T-cell (primary cell): ENCODE measurements around the gene REEP6. TPM values are rescaled to one million over a fixed set of nuclear protein-coding genes. Genes with fewer than 3 reads are reported as not detected.

Experiments used
- ATAC-seq, 4 experiments: fragments of 200-7000 bp in 3 of 4; fragments of 150-1000 bp in 1 of 4; cut with Tn5 transposase; replicated peaks in 1 of 4; 1 replicate in 3 of 4; 2 replicates in 1 of 4; pipeline ENCODE4 v1.10.0; 2021; ENCODE audit warnings: moderate library complexity in 3 of 4, mild to moderate bottlenecking in 2 of 4, moderate number of reproducible peaks in 1 of 4
- CTCF ChIA-PET, 2 donors: fragments of 300-600 bp; sonication (Branson Sonifier 250); formaldehyde crosslinking; loops; one replicate each; lab custom pipeline; 2022; ENCODE audit warnings: antibody characterized with exemption in 2 of 2; lab: Charles Lee
- POLR2A ChIA-PET, 2 donors: fragments of 300-600 bp; sonication (Branson Sonifier 250); formaldehyde crosslinking; loops; one replicate each; lab custom pipeline; 2022; ENCODE audit warnings: antibody characterized with exemption in 2 of 2; lab: Charles Lee
- DNase-seq, 35 experiments: peaks; one replicate each; pipeline versions ENCODE4 v3.0.0 to v3.0.0-alpha.2; 2013 to 2023
- H3K27ac ChIP-seq: one replicate; pipeline ENCODE4 v1.5.1; 2013; ENCODE audit warnings: low read length
- H3K27me3 ChIP-seq, 2 experiments: replicated peaks in 1 of 2; 1 replicate in 1 of 2; 2 replicates in 1 of 2; pipeline versions ENCODE4 v1.6.1 to v1.7.0; 2013; ENCODE audit warnings: low read length in 1 of 2, mixed read lengths in 1 of 2; ENCODE audit not compliant: control insufficient read depth in 2 of 2, insufficient read depth in 2 of 2; ENCODE audit errors: extremely low read depth in 1 of 2
- H3K36me3 ChIP-seq, 2 donors: 1 replicate in 1 of 2; 2 replicates in 1 of 2; pipeline versions ENCODE4 v1.6.1 to v1.7.0; 2013; ENCODE audit warnings: low read length in 1 of 2; ENCODE audit not compliant: control insufficient read depth in 2 of 2, insufficient read depth in 1 of 2; ENCODE audit errors: extremely low read depth in 1 of 2
- H3K4me1 ChIP-seq, 2 experiments: 1 replicate in 1 of 2; 2 replicates in 1 of 2; pipeline versions ENCODE4 v1.6.1 to v1.7.0; 2013; ENCODE audit warnings: low read length in 2 of 2, mixed read lengths in 1 of 2; ENCODE audit not compliant: insufficient read depth in 2 of 2, control insufficient read depth in 1 of 2; ENCODE audit errors: extremely low read depth in 1 of 2
- H3K4me3 ChIP-seq, 2 donors: 1 replicate in 1 of 2; 2 replicates in 1 of 2; pipeline versions ENCODE4 v1.5.1 to v1.7.0; 2013; ENCODE audit warnings: mild to moderate bottlenecking in 2 of 2, low read length in 1 of 2, moderate library complexity in 1 of 2; ENCODE audit not compliant: control insufficient read depth in 1 of 2; ENCODE audit errors: extremely low read depth in 1 of 2
- H3K9me3 ChIP-seq: 2 replicates; pipeline ENCODE4 v1.7.0; 2013
- H3K27ac Mint-ChIP-seq, 2 donors: one replicate each; pipeline ENCODE4 v1.8.0; 2020 to 2021; ENCODE audit warnings: mild to moderate bottlenecking in 2 of 2, mixed read lengths in 2 of 2
- H3K27me3 Mint-ChIP-seq, 2 donors: one replicate each; pipeline ENCODE4 v1.8.0; 2021 to 2022; ENCODE audit warnings: mixed read lengths in 2 of 2
- H3K36me3 Mint-ChIP-seq: one replicate; pipeline ENCODE4 v1.8.0; 2021; ENCODE audit warnings: mixed read lengths
- H3K4me1 Mint-ChIP-seq, 3 donors: one replicate each; pipeline ENCODE4 v1.8.0; 2020 to 2022; ENCODE audit warnings: mixed read lengths in 3 of 3, mild to moderate bottlenecking in 1 of 3
- H3K4me3 Mint-ChIP-seq, 3 donors: one replicate each; pipeline ENCODE4 v1.8.0; 2020 to 2022; ENCODE audit warnings: mild to moderate bottlenecking in 3 of 3, mixed read lengths in 3 of 3, moderate library complexity in 3 of 3
- H3K9me3 Mint-ChIP-seq, 3 donors: one replicate each; pipeline ENCODE4 v1.8.0; 2020 to 2022; ENCODE audit warnings: mixed read lengths in 3 of 3
- WGBS: methylation state at CpG from one replicate; pipeline ENCODE4 v1.1.5; 2013; ENCODE audit warnings: missing lambda C conversion rate; ENCODE audit not compliant: insufficient coverage; 5-methylcytosine and 5-hydroxymethylcytosine counted together
- total RNA-seq, 35 experiments: library from RNA in 6 of 35; stranded (reverse) in 6 of 35; fragments of 120-200 nt in 1 of 35; gene quantifications; one replicate each; pipeline versions ENCODE4 v1.2.1 to v1.2.4 and lab custom pipeline; 2013 to 2026

Gene REEP6
- total RNA-seq, 5 donors from 2014 or later (not counting 1 experiment from before 2014, with no cell fraction given), result 2.2 to 6.9 (median 5.5) TPM

DNA sequence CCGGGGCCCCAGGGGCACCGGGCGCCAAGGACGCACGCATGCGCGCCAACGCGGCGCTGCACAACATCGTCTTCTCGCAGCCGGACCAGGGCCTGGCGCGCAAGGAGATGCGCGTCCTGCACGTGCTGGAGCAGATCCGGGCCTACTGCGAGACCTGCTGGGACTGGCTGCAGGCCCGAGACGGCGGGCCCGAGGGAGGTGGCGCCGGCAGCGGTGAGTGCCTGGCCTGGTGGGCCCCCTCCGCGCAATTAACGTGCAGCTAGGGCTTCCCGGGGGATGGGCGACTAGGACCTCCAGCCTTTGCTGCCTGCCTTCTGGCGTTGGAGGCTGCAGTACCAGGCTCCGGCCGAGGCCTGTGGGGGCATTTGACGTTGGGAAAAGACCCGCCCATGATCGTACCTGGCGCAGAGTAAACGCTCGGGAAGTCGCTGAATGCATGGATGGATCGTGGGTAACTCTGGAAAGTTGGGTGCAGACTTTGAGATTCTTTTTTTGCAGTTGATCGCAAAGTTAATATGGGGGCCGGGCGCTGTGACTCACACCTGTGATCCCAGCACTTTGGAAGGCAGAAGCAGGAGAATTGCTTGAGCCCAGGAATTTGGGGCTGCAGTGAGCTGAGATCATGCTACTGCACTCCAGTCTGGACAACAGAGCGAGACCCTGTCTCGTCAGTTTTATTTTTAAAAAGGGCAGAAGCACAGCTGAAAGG is 33.8 kb upstream of the REEP6 start:
- ATAC-seq (no peak), DNase-seq (no peak)
- Histone ChIP-seq H3K27ac (no peak overlapping the region), H3K36me3 (peaks cover 0 to 3% of the 10 kb centered on the region in 2 donors), H3K4me3 (no peak overlapping the region), H3K9me3 (no peaks in the 10 kb centered on the region), H3K27me3 (peaks cover 4 to 65% of the 10 kb centered on the region in 2 experiments), H3K4me1 (peaks cover 4 to 32% of the 10 kb centered on the region in 2 experiments)
- Mint-ChIP-seq H3K36me3 (peaks cover 3% of the 10 kb centered on the region), H3K4me1 (peaks cover 7 to 16% (median 10%) of the 10 kb centered on the region in 3 donors), H3K9me3 (no peaks in the 10 kb centered on the region), H3K4me3 (no peak overlapping the region), H3K27me3 (peaks cover 14 to 45% of the 10 kb centered on the region in 2 donors), H3K27ac (no peak overlapping the region)
- CTCF ChIA-PET, result no interaction called here
- POLR2A ChIA-PET, result no interaction called here
- 25% methylated on average over 48 of the region's 48 CpGs for WGBS

DNA sequence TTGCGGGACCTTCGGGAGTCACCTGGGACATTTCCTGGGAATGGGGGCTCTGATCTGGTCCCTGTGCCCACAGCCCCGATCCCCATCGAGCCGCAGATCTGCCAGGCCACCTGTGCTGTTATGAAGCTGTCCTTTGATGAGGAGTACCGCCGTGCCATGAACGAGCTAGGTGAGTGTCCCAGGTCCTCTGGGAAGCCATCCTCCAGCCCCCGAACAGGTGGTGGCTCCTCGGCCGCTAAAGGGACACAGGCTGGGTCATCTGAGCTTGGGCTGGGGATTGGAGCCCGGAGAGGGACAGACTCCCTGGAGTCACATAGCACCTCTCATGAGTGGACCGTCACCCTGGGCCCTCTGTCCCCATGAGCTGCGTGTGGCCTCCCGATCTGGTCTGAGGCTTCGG is 33.1 kb upstream of the REEP6 start:
- DNase-seq (no peak), ATAC-seq (no peak)
- ChIA-PET POLR2A (no interaction called here), CTCF (no interaction called here)
- peaks cover 2 to 58% of the 10 kb centered on the region in 2 experiments for H3K27me3 ChIP-seq
- peaks cover 3% of the 10 kb centered on the region for H3K36me3 Mint-ChIP-seq
- H3K27ac Mint-ChIP-seq, result no peak overlapping the region
- H3K36me3 ChIP-seq, result peaks cover 0 to 3% of the 10 kb centered on the region in 2 donors
- H3K4me3 ChIP-seq, result no peak overlapping the region
- WGBS, result 83% methylated on average over 16 of the region's 16 CpGs
- H3K4me1 ChIP-seq, result peaks cover 4 to 28% of the 10 kb centered on the region in 2 experiments
- H3K4me1 Mint-ChIP-seq, result peaks cover 7 to 16% (median 10%) of the 10 kb centered on the region in 3 donors
- H3K27me3 Mint-ChIP-seq, result peaks cover 12 to 41% of the 10 kb centered on the region in 2 donors
- no peak overlapping the region for H3K4me3 Mint-ChIP-seq
- no peaks in the 10 kb centered on the region for H3K9me3 ChIP-seq
- H3K27ac ChIP-seq, result no peak overlapping the region
- H3K9me3 Mint-ChIP-seq, result no peaks in the 10 kb centered on the region

DNA sequence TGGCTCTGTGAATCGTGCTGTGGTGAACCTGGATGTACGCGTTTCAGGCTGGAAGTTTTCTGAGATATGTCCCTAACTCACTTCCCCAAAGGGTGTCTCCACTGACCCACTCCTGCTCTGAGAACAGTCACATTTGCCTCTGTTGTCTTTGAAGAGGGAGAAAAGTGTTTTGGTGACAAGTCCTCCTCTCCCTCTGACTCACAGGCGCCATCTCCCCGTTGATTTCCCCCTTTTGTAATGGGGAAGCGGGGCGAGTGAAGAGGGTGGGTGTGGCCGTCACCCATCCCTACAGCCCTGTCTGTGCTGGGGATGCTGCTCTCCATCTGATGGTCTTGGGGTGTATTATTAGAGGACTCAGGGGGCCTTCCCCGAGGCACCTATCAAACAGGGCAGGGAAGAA is 31.5 kb upstream of the REEP6 start:
- Histone ChIP-seq H3K4me1 (peaks cover 4 to 23% of the 10 kb centered on the region in 2 experiments), H3K27ac (no peak overlapping the region), H3K9me3 (no peaks in the 10 kb centered on the region), H3K4me3 (no peak overlapping the region), H3K27me3 (peaks cover 0 to 49% of the 10 kb centered on the region in 2 experiments), H3K36me3 (peaks cover 0 to 3% of the 10 kb centered on the region in 2 donors)
- Mint-ChIP-seq H3K36me3 (peaks cover 3% of the 10 kb centered on the region), H3K9me3 (no peaks in the 10 kb centered on the region), H3K27me3 (peaks cover 6 to 36% of the 10 kb centered on the region in 2 donors), H3K4me3 (no peak overlapping the region), H3K4me1 (peaks cover 7 to 11% (median 8%) of the 10 kb centered on the region in 3 donors), H3K27ac (no peak overlapping the region)
- POLR2A ChIA-PET, result no interaction called here
- CTCF ChIA-PET, result no interaction called here
- no peak for DNase-seq
- no peak for ATAC-seq
- 83% methylated on average over 1 of the region's 9 CpGs for WGBS

DNA sequence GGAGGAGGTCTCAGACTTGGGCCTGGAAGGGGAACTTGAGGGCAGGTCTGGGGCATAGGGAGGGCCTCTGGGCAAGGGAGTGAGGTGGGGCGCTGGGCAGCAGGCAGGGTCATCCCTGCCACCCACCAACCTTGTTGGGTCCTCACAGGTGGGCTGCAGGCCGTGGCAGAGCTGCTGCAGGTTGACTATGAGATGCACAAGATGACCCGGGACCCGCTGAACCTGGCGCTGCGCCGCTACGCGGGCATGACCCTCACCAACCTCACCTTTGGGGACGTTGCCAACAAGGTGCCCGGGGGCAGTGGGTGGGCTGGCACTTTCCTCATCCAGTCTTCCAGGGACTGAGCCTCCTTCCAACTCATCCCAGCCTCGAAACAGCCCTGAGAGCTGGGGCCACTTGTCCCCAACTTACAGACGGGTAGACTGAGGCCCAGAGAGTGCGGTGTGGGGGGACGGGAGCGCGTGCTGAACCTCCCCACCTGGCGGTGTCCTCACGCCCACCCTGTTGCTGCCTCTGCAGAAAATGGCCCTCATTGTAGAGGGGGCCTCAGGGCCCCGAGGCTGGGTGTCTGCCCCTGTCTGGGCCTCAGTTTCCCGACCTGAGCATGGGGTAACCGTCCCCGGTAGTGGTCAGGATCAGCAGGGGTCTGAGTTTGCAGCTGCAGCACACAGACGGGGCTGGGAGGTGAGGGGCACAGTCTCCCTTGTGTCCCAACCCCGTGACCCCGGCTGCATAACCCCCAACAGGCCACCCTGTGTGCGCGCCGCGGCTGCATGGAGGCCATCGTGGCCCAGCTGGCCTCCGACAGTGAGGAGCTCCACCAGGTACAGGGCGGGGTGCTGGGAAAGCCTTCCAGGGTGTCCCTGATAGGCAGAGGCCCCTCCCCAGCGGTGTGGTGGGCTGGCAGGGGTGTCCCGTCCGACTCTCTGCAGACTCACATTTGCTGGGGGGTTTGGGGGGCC is 30.7 kb upstream of the REEP6 start:
- Histone ChIP-seq H3K27ac (no peak overlapping the region), H3K36me3 (peaks cover 0 to 3% of the 10 kb centered on the region in 2 donors), H3K4me1 (peaks cover 0 to 15% of the 10 kb centered on the region in 2 experiments), H3K4me3 (no peak overlapping the region), H3K9me3 (no peaks in the 10 kb centered on the region), H3K27me3 (peaks cover 0 to 49% of the 10 kb centered on the region in 2 experiments)
- H3K4me1 Mint-ChIP-seq, result peaks cover 5 to 6% (median 5%) of the 10 kb centered on the region in 3 donors
- H3K4me3 Mint-ChIP-seq, result no peak overlapping the region
- peaks cover 6 to 32% of the 10 kb centered on the region in 2 donors for H3K27me3 Mint-ChIP-seq
- ATAC-seq (no peak), DNase-seq (no peak)
- 92% methylated on average over 17 of the region's 36 CpGs for WGBS
- H3K27ac Mint-ChIP-seq, result no peak overlapping the region
- peaks cover 3% of the 10 kb centered on the region for H3K36me3 Mint-ChIP-seq
- ChIA-PET CTCF (no interaction called here), POLR2A (no interaction called here)
- H3K9me3 Mint-ChIP-seq, result no peaks in the 10 kb centered on the region

DNA sequence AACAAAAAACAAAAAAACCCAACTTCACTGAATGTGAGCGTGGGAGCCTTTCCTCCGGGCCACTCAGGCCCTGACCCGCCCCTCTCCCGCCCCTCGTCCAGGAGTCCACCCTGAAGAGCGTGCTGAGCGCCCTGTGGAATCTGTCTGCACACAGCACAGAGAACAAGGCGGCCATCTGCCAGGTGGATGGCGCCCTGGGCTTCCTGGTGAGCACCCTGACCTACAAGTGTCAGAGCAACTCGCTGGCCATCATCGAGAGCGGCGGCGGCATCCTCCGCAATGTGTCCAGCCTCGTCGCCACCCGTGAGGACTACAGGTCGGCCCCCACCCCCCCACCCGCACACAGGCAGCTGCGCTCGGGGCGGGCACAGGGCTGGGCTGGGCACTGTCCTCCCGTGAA is 29.1 kb upstream of the REEP6 start:
- ChIA-PET CTCF (no interaction called here), POLR2A (interaction anchor here in 1 of 2 donors (0.6 kb wide), 1 partner anchor 14 kb away, joined by 8 read pairs; no protein-coding TSS in a partner anchor)
- Histone ChIP-seq H3K27me3 (peaks cover 0 to 49% of the 10 kb centered on the region in 2 experiments), H3K4me1 (peaks cover under 1 to 14% of the 10 kb centered on the region in 2 experiments), H3K36me3 (peaks cover 0 to 3% of the 10 kb centered on the region in 2 donors), H3K27ac (no peak overlapping the region), H3K4me3 (no peak overlapping the region), H3K9me3 (no peaks in the 10 kb centered on the region)
- Mint-ChIP-seq H3K4me1 (peaks cover 0 to 1% (median 0%) of the 10 kb centered on the region in 3 donors), H3K27me3 (peaks cover 0 to 28% of the 10 kb centered on the region in 2 donors), H3K4me3 (no peak overlapping the region), H3K9me3 (no peaks in the 10 kb centered on the region), H3K36me3 (peaks cover 3% of the 10 kb centered on the region), H3K27ac (no peak overlapping the region)
- DNase-seq (no peak), ATAC-seq (no peak)
- WGBS, result 91% methylated on average over 23 of the region's 24 CpGs
